Putamen (tissue), 1 donor: ENCODE results near the gene JPH4.

ENCODE experiments used
- DNase-seq: peaks from one replicate; pipeline ENCODE4 v3.0.0-alpha.2; 2016; ENCODE audit warnings: low spot score

Gene JPH4

DNA sequence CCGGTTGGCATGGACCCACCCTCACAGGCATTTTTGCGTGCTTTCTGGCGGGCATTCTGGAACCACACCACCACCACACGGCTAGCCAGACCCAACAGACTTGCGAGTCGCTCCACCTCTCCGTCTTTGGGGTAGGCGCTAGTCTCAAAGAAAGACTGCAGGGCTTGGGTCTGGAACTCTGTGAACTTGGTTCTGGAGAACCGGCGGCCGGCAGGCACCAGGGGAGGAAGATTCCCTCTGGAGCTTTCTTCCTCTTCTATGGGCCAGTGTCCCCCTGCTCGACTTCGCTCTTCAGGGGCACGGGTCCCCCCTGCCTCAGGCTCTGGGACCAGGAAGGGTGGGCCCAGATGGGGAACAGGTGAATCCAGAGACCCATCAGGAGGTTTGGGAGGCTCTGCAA lies 53.6 kb downstream of the JPH4 start:
- no peak for DNase-seq

GRCh38 chr14:23523229-23524016 lies 55.2 kb downstream of the JPH4 start:
- no peak for DNase-seq

DNA sequence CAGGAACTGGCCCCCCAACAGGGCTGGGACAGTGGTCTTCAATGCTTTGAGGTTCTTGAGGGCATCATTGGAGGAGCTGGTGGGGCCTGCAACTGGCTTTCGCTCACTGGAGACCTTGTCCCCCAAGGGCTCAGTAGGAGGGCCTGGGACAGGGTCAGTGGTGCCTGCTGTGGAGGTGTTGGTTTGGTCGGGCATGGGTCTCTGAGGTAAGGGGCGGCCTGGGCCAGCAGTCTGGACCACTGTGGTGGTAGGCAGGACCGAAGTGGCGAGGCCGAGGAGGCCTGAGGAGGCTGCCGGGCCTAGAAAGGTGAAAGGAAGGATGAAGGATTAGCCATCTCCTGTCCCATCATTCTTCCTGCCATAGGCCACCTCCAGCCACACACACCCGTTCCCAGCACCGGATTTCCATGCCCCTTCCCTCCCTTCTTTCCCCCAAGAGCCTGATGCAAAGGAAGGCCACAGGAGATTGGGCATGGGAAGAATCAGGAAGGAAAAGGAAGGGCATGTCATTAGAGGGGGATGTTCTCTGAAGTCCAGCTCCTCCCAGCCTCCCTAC lies 55.9 kb downstream of the JPH4 start:
- DNase-seq: no peak

GRCh38 chr14:23521785-23522640 lies 56.6 kb downstream of the JPH4 start:
- no peak for DNase-seq

GRCh38 chr14:23520899-23521533 lies 57.6 kb downstream of the JPH4 start:
- no peak for DNase-seq

GRCh38 chr14:23518709-23519108 lies 59.9 kb downstream of the JPH4 start:
- no peak for DNase-seq
